Activated naive CD4-positive, alpha-beta T cell treated with anti-CD3 and anti-CD28 coated beads for 36 hours (primary cell): ENCODE results near the gene ZBTB3. TPM values are rescaled to one million over a fixed set of nuclear protein-coding genes. Genes with fewer than 3 reads are reported as not detected.
A peak's percentile ranks its signal among the peaks of the same experiment; 100 is the strongest.
"Not testable (repeated sequence)": the region's sequence is repeated elsewhere in the genome, so short reads cannot be mapped to it uniquely, and the experiment has no call there.

Experiments used
- CTCF ChIA-PET: fragments of 350-600 bp; sonication (Branson Sonifier 250); formaldehyde crosslinking; loops from one replicate; lab custom pipeline; 2021; ENCODE audit warnings: antibody characterized with exemption; lab: Charles Lee
- DNase-seq: peaks from one replicate; pipeline ENCODE4 v3.0.0-alpha.2; 2020
- H3K27ac Mint-ChIP-seq: one replicate; pipeline ENCODE4 v1.8.0; 2021; ENCODE audit warnings: mild to moderate bottlenecking, mixed read lengths
- H3K27me3 Mint-ChIP-seq: one replicate; pipeline ENCODE4 v1.8.0; 2021; ENCODE audit warnings: low read depth, mixed read lengths
- H3K36me3 Mint-ChIP-seq: one replicate; pipeline ENCODE4 v1.8.0; 2021; ENCODE audit warnings: low read depth, mixed read lengths
- H3K4me1 Mint-ChIP-seq: one replicate; pipeline ENCODE4 v1.8.0; 2021; ENCODE audit warnings: low read depth, mixed read lengths
- H3K4me3 Mint-ChIP-seq: one replicate; pipeline ENCODE4 v1.8.0; 2021; ENCODE audit warnings: mild to moderate bottlenecking, moderate library complexity, mixed read lengths
- H3K9me3 Mint-ChIP-seq: one replicate; pipeline ENCODE4 v1.8.0; 2021; ENCODE audit warnings: mixed read lengths
- intact Hi-C: fragments of 100-400 bp; cut with micrococcal nuclease; formaldehyde crosslinking; loops from one replicate; pipeline ENCODE4 v1.15.1; 2023
- total RNA-seq, 2 experiments: library from RNA; stranded (reverse); gene quantifications; one replicate each; pipeline ENCODE4 v1.2.3, GENCODE V29; 2021

The ZBTB3 gene
- total RNA-seq, 2 experiments from 2014 or later: 12.1 to 13.5 TPM

DNA sequence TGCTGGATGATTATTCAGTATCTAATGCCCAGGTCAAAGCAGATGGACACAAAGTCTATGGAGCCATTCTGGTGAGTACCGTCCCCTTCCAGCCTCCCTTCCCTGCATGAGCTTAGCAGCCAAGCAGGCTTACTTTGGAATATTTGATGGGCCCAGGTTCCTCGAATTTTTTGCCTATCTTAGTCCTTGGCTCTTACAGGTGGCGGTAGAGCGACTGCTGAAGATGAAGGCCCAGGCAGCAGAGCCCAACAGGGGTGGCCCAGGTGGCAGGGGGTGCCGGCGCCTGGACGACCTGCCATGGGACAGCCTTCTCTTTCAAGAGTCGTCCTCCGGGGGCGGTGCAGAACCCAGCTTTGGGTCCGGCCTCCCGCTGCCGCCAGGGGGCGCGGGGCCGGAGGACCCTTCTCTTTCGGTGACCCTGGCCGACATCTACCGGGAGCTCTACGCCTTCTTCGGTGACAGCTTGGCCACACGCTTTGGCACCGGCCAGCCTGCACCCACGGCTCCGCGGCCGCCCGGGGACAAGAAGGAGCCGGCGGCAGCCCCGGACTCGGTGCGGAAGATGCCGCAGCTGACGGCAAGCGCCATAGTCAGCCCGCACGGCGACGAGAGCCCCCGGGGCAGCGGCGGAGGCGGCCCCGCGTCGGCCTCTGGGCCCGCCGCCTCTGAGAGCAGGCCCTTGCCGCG lies 32.5 kb upstream of the ZBTB3 start:
- no peaks in the 10 kb centered on the region for H3K9me3 Mint-ChIP-seq
- CTCF ChIA-PET: interaction anchor here (0.6 to 3.9 kb wide), 34 partner anchors 9 to 237 kb away, joined by 3 to 53 read pairs (median 5); partner anchors contain the start of genes HNRNPUL2, NXF1, POLR2G and STX5
- H3K4me1 Mint-ChIP-seq: peaks cover 43% of the 10 kb centered on the region
- intact Hi-C loops: loop anchor here (1.0 to 5.0 kb wide), 11 partner anchors 15 to 236 kb away; partner anchors contain the start of genes NXF1, POLR2G, TAF6L and TTC9C
- no peaks in the 10 kb centered on the region for H3K27me3 Mint-ChIP-seq
- DNase-seq: peak; percentile 87
- peaks cover 15% of the 10 kb centered on the region for H3K36me3 Mint-ChIP-seq
- peak overlapping the region; percentile 89 for H3K27ac Mint-ChIP-seq
- H3K4me3 Mint-ChIP-seq: peak overlapping the region; percentile 79

DNA sequence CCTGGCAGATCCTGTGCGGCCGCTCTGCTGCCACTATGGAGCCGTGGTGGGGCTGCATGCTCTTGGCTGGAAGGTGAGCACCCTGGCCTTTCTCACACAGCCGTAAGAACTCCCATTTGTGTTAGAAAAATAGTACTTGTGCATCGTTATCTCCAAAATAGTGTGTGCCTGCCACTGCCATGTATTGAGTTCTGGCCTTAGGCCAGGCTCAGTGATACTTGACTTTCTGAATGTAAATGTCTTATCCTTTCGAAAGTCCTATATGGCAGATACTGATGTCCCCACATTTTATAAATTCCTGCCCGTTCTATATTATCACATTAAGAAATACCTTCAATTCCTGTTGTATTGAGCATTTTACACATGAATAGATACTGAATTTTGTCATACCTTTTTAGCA lies 28.8 kb upstream of the ZBTB3 start:
- intact Hi-C loops: no loop called here
- CTCF ChIA-PET: no interaction called here
- Mint-ChIP-seq H3K9me3 (no peaks in the 10 kb centered on the region), H3K4me3 (no peak overlapping the region), H3K4me1 (peaks cover 11% of the 10 kb centered on the region), H3K36me3 (peaks cover 13% of the 10 kb centered on the region), H3K27me3 (no peaks in the 10 kb centered on the region), H3K27ac (no peak overlapping the region)
- no peak for DNase-seq

DNA sequence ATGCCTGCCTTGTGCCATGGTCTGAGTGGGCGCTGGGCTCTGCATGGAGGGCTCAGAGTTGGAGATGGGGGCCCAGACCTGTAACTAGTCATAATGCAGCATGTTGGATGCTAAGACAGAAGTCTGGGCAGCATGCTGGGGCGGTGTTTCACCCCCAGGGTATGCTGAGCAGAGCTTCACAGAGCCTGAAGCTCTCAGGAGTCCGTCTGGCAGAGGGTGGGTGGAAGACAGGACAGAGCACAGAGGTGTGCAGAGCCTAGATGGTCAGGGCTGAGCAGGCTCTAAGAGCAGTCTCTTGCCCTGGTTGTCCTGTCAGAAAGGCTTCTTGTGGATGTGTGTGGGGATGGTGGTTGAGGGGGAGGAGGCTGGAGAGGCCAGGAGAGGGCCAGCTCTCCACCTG lies 24.5 kb upstream of the ZBTB3 start:
- Mint-ChIP-seq H3K36me3 (peaks cover 13% of the 10 kb centered on the region), H3K4me3 (no peak overlapping the region), H3K27me3 (no peaks in the 10 kb centered on the region), H3K4me1 (peaks cover 11% of the 10 kb centered on the region), H3K27ac (peak overlapping the region; percentile 66), H3K9me3 (no peaks in the 10 kb centered on the region)
- DNase-seq: no peak
- intact Hi-C loops: no loop called here
- CTCF ChIA-PET: no interaction called here

DNA sequence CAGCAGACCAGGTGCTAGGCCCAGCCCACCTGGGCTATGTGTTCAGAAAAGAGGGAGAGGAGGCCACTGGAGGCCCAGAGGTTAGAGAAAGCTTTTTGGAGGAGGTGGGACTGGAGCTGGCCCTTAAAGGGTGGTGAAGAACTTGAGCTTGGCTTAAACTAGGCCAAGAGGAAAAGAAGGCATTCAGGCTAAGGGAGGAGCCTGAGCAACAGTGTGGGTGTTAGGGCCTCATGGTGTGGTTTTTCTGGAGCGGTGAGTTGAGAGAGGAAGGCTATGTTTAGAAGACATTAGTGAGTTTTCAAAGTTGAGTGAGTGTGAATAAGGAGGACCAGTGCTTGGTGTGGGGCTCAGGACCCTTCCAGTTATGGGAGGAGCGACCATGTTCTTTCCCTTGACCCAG lies 23.4 kb upstream of the ZBTB3 start:
- Mint-ChIP-seq H3K27me3 (no peaks in the 10 kb centered on the region), H3K9me3 (no peaks in the 10 kb centered on the region), H3K4me1 (peaks cover 12% of the 10 kb centered on the region), H3K27ac (peak overlapping the region; percentile 69), H3K4me3 (no peak overlapping the region), H3K36me3 (peaks cover 13% of the 10 kb centered on the region)
- CTCF ChIA-PET: interaction anchor here (7.1 kb wide), 1 partner anchor 9 kb away, joined by 53 read pairs; the partner anchor contains the start of gene TMEM179B
- intact Hi-C loops: no loop called here
- DNase-seq: no peak

DNA sequence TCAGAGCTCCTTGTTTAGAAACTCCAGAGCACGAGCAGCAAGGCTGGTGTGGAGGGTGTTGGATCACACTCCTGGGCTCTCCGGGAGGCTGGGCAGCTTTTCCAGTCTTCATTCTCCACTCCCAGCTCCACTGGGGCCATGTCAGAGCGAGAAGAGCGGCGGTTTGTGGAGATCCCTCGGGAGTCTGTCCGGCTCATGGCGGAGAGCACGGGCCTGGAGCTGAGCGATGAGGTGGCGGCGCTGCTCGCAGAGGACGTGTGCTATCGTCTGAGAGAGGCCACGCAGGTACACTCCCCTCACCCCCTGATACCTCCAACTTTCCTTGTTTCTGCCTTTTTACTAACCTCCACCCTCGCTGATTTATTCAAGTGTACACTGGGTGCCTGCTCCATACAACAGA lies 21.7 kb upstream of the ZBTB3 start:
- H3K9me3 Mint-ChIP-seq: no peaks in the 10 kb centered on the region
- peaks cover 18% of the 10 kb centered on the region for H3K4me1 Mint-ChIP-seq
- no peak overlapping the region for H3K4me3 Mint-ChIP-seq
- no peak overlapping the region for H3K27ac Mint-ChIP-seq
- H3K27me3 Mint-ChIP-seq: no peaks in the 10 kb centered on the region
- DNase-seq: no peak
- CTCF ChIA-PET: interaction anchor here (7.1 kb wide), 1 partner anchor 10 kb away, joined by 53 read pairs; the partner anchor contains the start of gene TMEM179B
- intact Hi-C loops: no loop called here
- peaks cover 13% of the 10 kb centered on the region for H3K36me3 Mint-ChIP-seq

DNA sequence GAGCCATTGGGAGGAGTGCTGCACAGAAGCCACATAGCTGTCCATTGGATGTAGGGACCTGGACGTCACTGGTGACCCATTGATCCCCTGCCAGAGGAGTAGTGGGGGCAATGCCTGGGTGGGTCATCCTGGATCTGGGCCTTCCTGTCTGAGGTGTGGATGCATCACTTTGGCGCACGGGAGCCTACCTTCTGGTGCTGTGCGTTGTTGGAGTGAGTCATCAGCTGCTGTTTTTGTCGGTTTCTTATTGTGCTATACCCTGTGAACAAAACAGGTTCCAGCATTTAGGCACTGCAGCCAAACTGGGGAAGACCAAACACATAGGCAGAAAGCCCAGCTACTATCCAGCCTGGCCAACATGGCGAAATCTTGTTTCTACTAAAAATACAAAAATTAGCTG lies 20.4 kb upstream of the ZBTB3 start:
- no peak for DNase-seq
- intact Hi-C loops: loop anchor here (5.0 kb wide), 1 partner anchor 162 kb away; the partner anchor contains the start of genes EML3 and ROM1
- CTCF ChIA-PET: interaction anchor here (0.5 to 7.1 kb wide), 3 partner anchors 12 to 139 kb away, joined by 3 to 53 read pairs (median 3); partner anchors contain the start of genes TMEM179B and ZBTB3
- Mint-ChIP-seq H3K4me1 (peaks cover 29% of the 10 kb centered on the region), H3K4me3 (no peak overlapping the region), H3K9me3 (no peaks in the 10 kb centered on the region), H3K36me3 (peaks cover 11% of the 10 kb centered on the region), H3K27ac (no peak overlapping the region), H3K27me3 (no peaks in the 10 kb centered on the region)

DNA sequence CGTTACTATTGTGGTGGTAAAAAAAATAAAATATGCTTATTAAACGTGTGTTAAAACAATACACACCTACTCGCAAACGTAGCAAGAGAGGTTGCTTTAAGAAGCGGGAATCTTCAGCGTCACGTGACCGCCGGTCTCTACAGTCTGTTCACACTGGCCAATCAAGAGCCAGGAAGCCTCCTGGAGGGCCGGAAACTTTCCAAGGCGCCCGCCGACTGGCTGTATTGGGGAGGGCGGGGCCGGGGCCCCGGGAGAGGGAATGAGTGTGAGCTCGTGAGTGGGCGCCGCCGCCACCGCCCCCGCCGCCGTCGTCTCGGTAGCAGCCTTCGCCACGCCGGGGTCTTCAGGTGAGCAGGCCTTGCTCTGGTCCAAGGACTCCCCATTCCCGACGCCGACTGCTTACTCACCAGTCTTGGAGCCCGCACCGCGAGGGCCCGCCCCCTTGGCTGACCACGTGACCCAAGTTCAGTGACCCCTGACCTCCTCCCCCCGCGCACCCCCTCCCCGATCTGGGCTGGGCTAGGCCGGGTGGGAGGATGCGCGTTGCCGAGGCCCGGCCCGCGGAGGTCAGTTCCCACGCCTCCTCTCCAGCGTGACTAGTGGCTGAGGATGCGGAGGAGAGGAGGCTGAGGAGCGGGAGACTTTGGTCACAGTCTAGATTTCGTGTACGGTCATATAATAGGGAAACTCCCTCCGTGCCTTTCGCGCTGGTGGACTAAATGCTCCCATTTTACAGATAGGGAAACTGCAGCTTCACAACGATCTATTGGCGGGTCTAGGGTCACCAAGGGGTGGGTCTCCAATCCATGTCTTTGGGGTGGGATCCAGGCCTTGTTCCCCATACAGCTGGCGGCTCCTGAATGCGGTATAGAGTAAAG lies 17.4 kb upstream of the ZBTB3 start, which contains the start of gene TAF6L:
TSS of gene TAF6L (plus strand) at position 253 of the 878 bp plus-strand sequence. CDS start 4,388 bp downstream, outside the sequence.
- Mint-ChIP-seq H3K4me1 (peaks cover 25% of the 10 kb centered on the region), H3K9me3 (no peaks in the 10 kb centered on the region), H3K36me3 (peaks cover 7% of the 10 kb centered on the region), H3K4me3 (peak within 1 kb of the TSS; percentile 80), H3K27me3 (no peaks in the 10 kb centered on the region), H3K27ac (peak within 1 kb of the TSS; percentile 91)
- CTCF ChIA-PET: interaction anchor here (0.8 to 7.1 kb wide), 4 partner anchors 15 to 85 kb away, joined by 3 to 53 read pairs (median 12); partner anchors contain the start of genes TMEM179B and ZBTB3
- intact Hi-C loops: loop anchor here (1.0 to 5.0 kb wide), 10 partner anchors 10 to 181 kb away; partner anchors contain the start of genes EML3, POLR2G, ROM1 and TMEM179B
- peak; percentile 95 for DNase-seq

DNA sequence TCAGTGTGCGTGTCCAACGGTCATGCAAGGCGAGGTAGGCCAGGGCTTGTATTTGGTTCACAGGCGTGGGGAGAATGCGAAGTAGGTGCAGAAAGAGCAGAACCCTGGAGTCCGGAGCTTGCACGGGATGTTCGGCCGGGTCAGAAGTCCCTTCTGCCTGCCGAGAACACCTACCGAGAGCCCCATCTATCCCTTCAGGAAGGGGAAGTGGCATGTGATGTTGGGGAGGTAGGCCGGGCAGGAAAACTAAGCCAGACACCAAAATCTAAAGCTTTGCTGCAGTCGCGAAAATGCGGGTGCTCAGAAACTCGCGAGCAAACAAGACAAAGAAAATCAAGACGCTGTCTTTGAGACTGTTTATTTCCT lies 16.8 kb upstream of the ZBTB3 start:
- Mint-ChIP-seq H3K27ac (peak overlapping the region; percentile 91), H3K9me3 (no peaks in the 10 kb centered on the region), H3K27me3 (no peaks in the 10 kb centered on the region), H3K4me1 (peaks cover 26% of the 10 kb centered on the region), H3K36me3 (peaks cover 7% of the 10 kb centered on the region), H3K4me3 (peak overlapping the region; percentile 80)
- intact Hi-C loops: loop anchor here (1.0 to 5.0 kb wide), 10 partner anchors 9 to 180 kb away; partner anchors contain the start of genes EML3, POLR2G, ROM1 and TMEM179B
- CTCF ChIA-PET: interaction anchor here (4.1 to 7.1 kb wide), 2 partner anchors 15 to 17 kb away, joined by 18 to 53 read pairs; partner anchors contain the start of genes TMEM179B and ZBTB3
- DNase-seq: no peak

DNA sequence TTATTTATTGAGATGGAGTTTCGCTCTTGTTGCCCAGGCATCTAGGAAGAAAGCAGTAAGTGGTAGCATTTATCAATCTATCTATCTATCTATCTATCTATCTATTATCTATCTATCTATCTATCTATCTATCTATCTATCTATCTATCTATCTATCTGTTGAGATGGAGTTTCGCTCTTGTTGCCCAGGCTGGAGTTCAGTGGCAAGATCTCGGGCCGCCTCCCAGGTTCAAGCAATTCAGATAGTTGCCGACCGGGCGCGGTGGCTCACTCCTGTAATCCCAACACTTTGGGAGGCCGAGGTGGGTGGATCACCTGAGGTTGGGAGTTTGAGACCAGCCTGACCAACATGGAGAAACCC lies 6.9 kb upstream of the ZBTB3 start:
- Mint-ChIP-seq H3K4me3 (peak overlapping the region; percentile 93), H3K36me3 (peaks cover 10% of the 10 kb centered on the region), H3K27ac (peak overlapping the region; percentile 73), H3K4me1 (peaks cover 17% of the 10 kb centered on the region)
- CTCF ChIA-PET: interaction anchor here (0.8 to 1.5 kb wide), 2 partner anchors 9 to 25 kb away, joined by 3 to 7 read pairs; no protein-coding TSS in a partner anchor
- intact Hi-C loops: loop anchor here (1.0 to 2.0 kb wide), 7 partner anchors 8 to 170 kb away; partner anchors contain the start of genes HNRNPUL2, SLC3A2, TAF6L and TMEM179B
- not testable (repeated sequence) for H3K27me3 Mint-ChIP-seq, DNase-seq, H3K9me3 Mint-ChIP-seq

DNA sequence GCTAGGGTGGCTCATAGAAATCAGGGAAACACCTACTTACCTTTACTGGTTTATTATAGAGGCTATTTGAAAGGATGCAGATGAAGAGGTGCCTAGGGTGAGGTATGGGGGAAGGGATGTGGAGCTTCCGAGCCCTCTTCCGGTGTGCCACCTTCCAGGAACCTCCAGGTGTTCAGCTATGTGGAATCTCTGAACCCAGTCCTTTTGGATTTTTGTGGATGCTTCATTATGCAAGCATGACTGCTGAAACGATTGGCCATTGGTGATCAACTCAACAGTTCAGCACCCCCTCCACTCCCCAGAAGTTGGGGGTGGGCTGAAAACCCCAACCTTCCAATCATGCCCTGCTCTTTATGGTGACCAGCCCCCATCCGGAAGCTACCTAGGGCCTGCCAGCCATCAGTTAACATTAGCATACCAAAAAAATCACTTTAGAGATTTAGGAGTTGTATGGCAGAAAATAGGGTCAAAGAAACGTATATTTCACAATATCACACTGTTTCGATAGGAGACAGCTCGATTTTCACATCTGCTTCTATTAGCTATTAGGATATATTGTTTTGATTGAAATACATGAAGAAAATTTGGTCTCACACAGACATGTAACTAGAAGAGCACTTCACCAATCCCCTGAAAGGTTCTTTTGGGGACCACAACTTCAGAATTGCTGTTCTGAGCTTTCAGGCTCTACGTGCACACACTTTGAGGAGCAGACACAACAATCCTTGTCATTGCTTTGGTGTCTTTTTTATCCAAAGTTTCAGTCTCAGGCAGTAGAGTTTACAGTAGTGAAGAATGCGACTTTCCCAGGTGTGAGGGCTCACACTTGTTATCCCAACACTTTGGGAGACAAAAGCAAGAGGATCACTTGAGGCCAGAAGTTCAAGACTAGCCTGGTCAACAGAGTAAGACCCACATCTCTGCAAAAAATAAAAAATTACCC lies 4.2 kb upstream of the ZBTB3 start:
- DNase-seq: no peak
- Mint-ChIP-seq H3K27ac (no peak overlapping the region), H3K27me3 (no peaks in the 10 kb centered on the region), H3K4me1 (peaks cover 26% of the 10 kb centered on the region), H3K36me3 (peaks cover 4% of the 10 kb centered on the region), H3K9me3 (no peaks in the 10 kb centered on the region), H3K4me3 (no peak overlapping the region)
- CTCF ChIA-PET: interaction anchor here (1.0 kb wide), 1 partner anchor 12 kb away, joined by 3 read pairs; no protein-coding TSS in a partner anchor
- intact Hi-C loops: no loop called here

DNA sequence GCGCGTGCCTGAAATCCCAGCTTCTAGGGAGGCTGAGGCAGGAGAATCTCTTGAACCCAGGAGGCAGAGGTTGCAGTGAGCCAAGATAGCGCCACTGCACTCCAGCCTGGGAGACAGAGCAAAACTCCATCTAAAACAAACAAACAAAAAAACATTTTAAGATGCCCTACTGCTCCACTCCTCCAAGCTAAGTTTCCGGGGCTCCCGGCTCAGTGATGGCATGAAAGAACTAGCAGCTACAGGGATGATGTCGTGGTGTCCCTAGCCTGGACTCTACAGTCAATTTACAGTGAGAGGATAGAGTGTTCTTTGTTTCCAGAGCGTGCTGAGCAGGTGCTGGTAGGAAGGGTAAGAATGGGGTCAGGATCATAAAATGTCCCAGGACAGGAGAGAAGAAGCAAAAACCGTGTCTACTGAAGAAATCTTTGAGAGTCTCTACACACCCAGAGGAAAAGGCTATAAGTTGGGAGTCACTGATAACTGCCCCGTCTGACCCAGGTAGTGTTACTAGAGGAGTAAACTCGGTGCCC lies 1.2 kb upstream of the ZBTB3 start:
- H3K36me3 Mint-ChIP-seq: peaks cover 2% of the 10 kb centered on the region
- no peaks in the 10 kb centered on the region for H3K27me3 Mint-ChIP-seq
- CTCF ChIA-PET: interaction anchor here (1.2 to 3.6 kb wide), 2 partner anchors 13 to 31 kb away, joined by 4 to 16 read pairs; partner anchors contain the start of gene TMEM179B
- no peak overlapping the region for H3K27ac Mint-ChIP-seq
- intact Hi-C loops: no loop called here
- H3K4me1 Mint-ChIP-seq: peaks cover 25% of the 10 kb centered on the region
- H3K9me3 Mint-ChIP-seq: no peaks in the 10 kb centered on the region
- DNase-seq: no peak
- peak overlapping the region; percentile 98 for H3K4me3 Mint-ChIP-seq
